Measurements from ENCODE around the gene ATP2C2. TPM values are rescaled to one million over a fixed set of nuclear protein-coding genes. Genes with fewer than 3 reads are reported as not detected.
A peak's percentile ranks its signal among the peaks of the same experiment; 100 is the strongest.

Gene ATP2C2
- total and polyA plus RNA-seq, 9 donors: 0.13 to 2.3 (median 0.39) TPM

- Histone ChIP-seq H3K9me3 (replicated peaks; ENCODE audit: control insufficient read depth, low read depth, low read length) (no peaks in the 10 kb centered on the region), H3K27me3 (ENCODE audit: control insufficient read depth, insufficient read depth, low read length) (no peaks in the 10 kb centered on the region), H3K4me1 (ENCODE audit: control insufficient read depth, insufficient read depth, low read length) (peaks cover 20% of the 10 kb centered on the region), H3K27ac (ENCODE audit: low read length) (no peak overlapping the region), H3K36me3 (ENCODE audit: control insufficient read depth, insufficient read depth, low read length) (peaks cover 7% of the 10 kb centered on the region), H3K4me3 (ENCODE audit: low read length) (no peak overlapping the region)
- no peak for DNase-seq
- 80% methylated on average over 1 of the region's 2 CpGs for whole genome bisulfite sequencing (ENCODE audit: insufficient coverage)
Observed at GRCh38 chr16:84459533-84459894, 91.2 kb downstream of the ATP2C2 start.

- H3K27me3 ChIP-seq (ENCODE audit: control insufficient read depth, insufficient read depth, low read length): no peaks in the 10 kb centered on the region
- H3K9me3 ChIP-seq (replicated peaks; ENCODE audit: control insufficient read depth, low read depth, low read length): no peaks in the 10 kb centered on the region
- peak; percentile 44 for DNase-seq
- peaks cover 20% of the 10 kb centered on the region for H3K4me1 ChIP-seq (ENCODE audit: control insufficient read depth, insufficient read depth, low read length)
- H3K4me3 ChIP-seq (ENCODE audit: low read length): no peak overlapping the region
- WGBS (ENCODE audit: insufficient coverage): 32% methylated on average over 7 of the region's 14 CpGs
- H3K36me3 ChIP-seq (ENCODE audit: control insufficient read depth, insufficient read depth, low read length): peaks cover 7% of the 10 kb centered on the region
- no peak overlapping the region for H3K27ac ChIP-seq (ENCODE audit: low read length)
Observed at GRCh38 chr16:84459941-84460405, 91.6 kb downstream of the ATP2C2 start.

- Histone ChIP-seq H3K4me3 (ENCODE audit: low read length) (no peak overlapping the region), H3K4me1 (ENCODE audit: control insufficient read depth, insufficient read depth, low read length) (peaks cover 20% of the 10 kb centered on the region), H3K27me3 (ENCODE audit: control insufficient read depth, insufficient read depth, low read length) (no peaks in the 10 kb centered on the region), H3K27ac (ENCODE audit: low read length) (no peak overlapping the region), H3K9me3 (replicated peaks; ENCODE audit: control insufficient read depth, low read depth, low read length) (no peaks in the 10 kb centered on the region), H3K36me3 (ENCODE audit: control insufficient read depth, insufficient read depth, low read length) (peaks cover 7% of the 10 kb centered on the region)
- DNase-seq: no peak
- WGBS (ENCODE audit: insufficient coverage): 75% methylated on average over 14 of the region's 20 CpGs
Observed at GRCh38 chr16:84460406-84461028, 92.2 kb downstream of the ATP2C2 start.

- no peak overlapping the region for H3K27ac ChIP-seq (ENCODE audit: low read length)
- no peaks in the 10 kb centered on the region for H3K27me3 ChIP-seq (ENCODE audit: control insufficient read depth, insufficient read depth, low read length)
- 82% methylated on average over 6 of the region's 8 CpGs for WGBS (ENCODE audit: insufficient coverage)
- no peak overlapping the region for H3K4me3 ChIP-seq (ENCODE audit: low read length)
- DNase-seq: no peak
- H3K36me3 ChIP-seq (ENCODE audit: control insufficient read depth, insufficient read depth, low read length): peaks cover 7% of the 10 kb centered on the region
- H3K4me1 ChIP-seq (ENCODE audit: control insufficient read depth, insufficient read depth, low read length): peaks cover 20% of the 10 kb centered on the region
- H3K9me3 ChIP-seq (replicated peaks; ENCODE audit: control insufficient read depth, low read depth, low read length): no peaks in the 10 kb centered on the region
Observed at GRCh38 chr16:84461029-84461412, 92.7 kb downstream of the ATP2C2 start.

- H3K4me1 ChIP-seq (ENCODE audit: control insufficient read depth, insufficient read depth, low read length): peaks cover 20% of the 10 kb centered on the region
- DNase-seq: no peak
- peaks cover under 1% of the 10 kb centered on the region for H3K9me3 ChIP-seq (replicated peaks; ENCODE audit: control insufficient read depth, low read depth, low read length)
- no peak overlapping the region for H3K27ac ChIP-seq (ENCODE audit: low read length)
- no peaks in the 10 kb centered on the region for H3K27me3 ChIP-seq (ENCODE audit: control insufficient read depth, insufficient read depth, low read length)
- H3K4me3 ChIP-seq (ENCODE audit: low read length): no peak overlapping the region
- WGBS (ENCODE audit: insufficient coverage): 75% methylated on average over 29 of the region's 30 CpGs
- peaks cover 7% of the 10 kb centered on the region for H3K36me3 ChIP-seq (ENCODE audit: control insufficient read depth, insufficient read depth, low read length)
Observed at GRCh38 chr16:84461413-84462295, 93.3 kb downstream of the ATP2C2 start.

- Histone ChIP-seq H3K36me3 (ENCODE audit: control insufficient read depth, insufficient read depth, low read length) (peaks cover 7% of the 10 kb centered on the region), H3K27ac (ENCODE audit: low read length) (no peak overlapping the region), H3K4me3 (ENCODE audit: low read length) (no peak overlapping the region), H3K9me3 (replicated peaks; ENCODE audit: control insufficient read depth, low read depth, low read length) (peaks cover 6% of the 10 kb centered on the region), H3K27me3 (ENCODE audit: control insufficient read depth, insufficient read depth, low read length) (no peaks in the 10 kb centered on the region), H3K4me1 (ENCODE audit: control insufficient read depth, insufficient read depth, low read length) (peaks cover 20% of the 10 kb centered on the region)
- DNase-seq: no peak
- WGBS (ENCODE audit: insufficient coverage): 61% methylated on average over 18 of the region's 24 CpGs
Observed at GRCh38 chr16:84462296-84463210, 94.2 kb downstream of the ATP2C2 start.

- Histone ChIP-seq H3K4me3 (ENCODE audit: low read length) (no peak overlapping the region), H3K36me3 (ENCODE audit: control insufficient read depth, insufficient read depth, low read length) (peaks cover 7% of the 10 kb centered on the region), H3K4me1 (ENCODE audit: control insufficient read depth, insufficient read depth, low read length) (peaks cover 20% of the 10 kb centered on the region), H3K27ac (ENCODE audit: low read length) (no peak overlapping the region), H3K27me3 (ENCODE audit: control insufficient read depth, insufficient read depth, low read length) (no peaks in the 10 kb centered on the region), H3K9me3 (replicated peaks; ENCODE audit: control insufficient read depth, low read depth, low read length) (peaks cover 8% of the 10 kb centered on the region)
- WGBS (ENCODE audit: insufficient coverage): 48% methylated on average over 5 of the region's 7 CpGs
- peak; percentile 27 for DNase-seq
Observed at GRCh38 chr16:84463221-84463620, 94.9 kb downstream of the ATP2C2 start.

- Histone ChIP-seq H3K4me1 (ENCODE audit: control insufficient read depth, insufficient read depth, low read length) (peaks cover 20% of the 10 kb centered on the region), H3K9me3 (replicated peaks; ENCODE audit: control insufficient read depth, low read depth, low read length) (peaks cover 8% of the 10 kb centered on the region), H3K27me3 (ENCODE audit: control insufficient read depth, insufficient read depth, low read length) (no peaks in the 10 kb centered on the region), H3K27ac (ENCODE audit: low read length) (no peak overlapping the region), H3K36me3 (ENCODE audit: control insufficient read depth, insufficient read depth, low read length) (peaks cover 7% of the 10 kb centered on the region), H3K4me3 (ENCODE audit: low read length) (no peak overlapping the region)
- WGBS (ENCODE audit: insufficient coverage): 64% methylated on average over 5 of the region's 6 CpGs
- no peak for DNase-seq
Observed at GRCh38 chr16:84464116-84464515, 95.8 kb downstream of the ATP2C2 start.

- Histone ChIP-seq H3K27me3 (ENCODE audit: control insufficient read depth, insufficient read depth, low read length) (no peaks in the 10 kb centered on the region), H3K27ac (ENCODE audit: low read length) (no peak overlapping the region), H3K4me3 (ENCODE audit: low read length) (no peak overlapping the region), H3K36me3 (ENCODE audit: control insufficient read depth, insufficient read depth, low read length) (peaks cover 7% of the 10 kb centered on the region), H3K4me1 (ENCODE audit: control insufficient read depth, insufficient read depth, low read length) (peaks cover 18% of the 10 kb centered on the region), H3K9me3 (replicated peaks; ENCODE audit: control insufficient read depth, low read depth, low read length) (peaks cover 8% of the 10 kb centered on the region)
- WGBS (ENCODE audit: insufficient coverage): 86% methylated on average over 6 of the region's 6 CpGs
- DNase-seq: no peak
Observed at GRCh38 chr16:84465154-84465553, 96.8 kb downstream of the ATP2C2 start.

- no CpG with 5 or more reads among the region's 4 CpGs for WGBS (ENCODE audit: insufficient coverage)
- no peak for DNase-seq
- Histone ChIP-seq H3K4me3 (ENCODE audit: low read length) (no peak overlapping the region), H3K36me3 (ENCODE audit: control insufficient read depth, insufficient read depth, low read length) (peaks cover 6% of the 10 kb centered on the region), H3K27me3 (ENCODE audit: control insufficient read depth, insufficient read depth, low read length) (no peaks in the 10 kb centered on the region), H3K9me3 (replicated peaks; ENCODE audit: control insufficient read depth, low read depth, low read length) (peaks cover 8% of the 10 kb centered on the region), H3K4me1 (ENCODE audit: control insufficient read depth, insufficient read depth, low read length) (peaks cover 13% of the 10 kb centered on the region), H3K27ac (ENCODE audit: low read length) (no peak overlapping the region)
Observed at GRCh38 chr16:84466692-84467091, 98.4 kb downstream of the ATP2C2 start.
